DND-41 (cell line): ENCODE data around the gene TPP1.

Experiments used
- ATAC-seq: fragments of 200-7000 bp; cut with Tn5 transposase; 3 replicates; pipeline ENCODE4 v1.9.1; 2021; ENCODE audit warnings: low read depth; ENCODE audit not compliant: insufficient read depth
- DNase-seq: peaks from one replicate; pipeline ENCODE4 v3.0.0-alpha.2; 2020
- H2AFZ ChIP-seq: 2 replicates; pipeline ENCODE4 v1.6.0; 2012; ENCODE audit warnings: low read depth, low read length
- H3K27ac ChIP-seq: 2 replicates; pipeline ENCODE4 v1.5.1; 2012; ENCODE audit warnings: low read length, inconsistent platforms
- H3K27me3 ChIP-seq: fragments of 200-600 bp; sonication (generic); 2 replicates; pipeline ENCODE4 v1.6.0; 2012; ENCODE audit warnings: low read length, mild to moderate bottlenecking, inconsistent platforms; ENCODE audit not compliant: insufficient read depth, poor library complexity
- H3K36me3 ChIP-seq: 2 replicates; pipeline ENCODE4 v1.5.1; 2012; ENCODE audit warnings: low read length, inconsistent platforms; ENCODE audit not compliant: insufficient read depth
- H3K4me1 ChIP-seq: 2 replicates; pipeline ENCODE4 v1.5.1; 2012; ENCODE audit warnings: mild to moderate bottlenecking, low read length; ENCODE audit not compliant: insufficient read depth
- H3K4me2 ChIP-seq: 2 replicates; pipeline ENCODE4 v1.6.0; 2012; ENCODE audit warnings: mild to moderate bottlenecking, moderate library complexity, low read length, inconsistent platforms; ENCODE audit not compliant: insufficient read depth
- H3K4me3 ChIP-seq, 2 experiments: fragments of 200-600 bp in 1 of 2; shearing (Covaris generic) in 1 of 2; 2 replicates each; pipeline ENCODE4 v1.5.1; 2012 to 2016; ENCODE audit warnings: inconsistent platforms in 2 of 2, low read length in 2 of 2, mild to moderate bottlenecking in 2 of 2, low read depth in 1 of 2, moderate library complexity in 1 of 2
- H3K79me2 ChIP-seq: 2 replicates; pipeline ENCODE4 v1.6.0; 2012; ENCODE audit warnings: low read length, inconsistent platforms; ENCODE audit not compliant: insufficient read depth
- H3K9ac ChIP-seq: 2 replicates; pipeline ENCODE4 v1.6.0; 2012; ENCODE audit warnings: low read depth, mild to moderate bottlenecking, inconsistent platforms, low read length, moderate library complexity
- H3K9me3 ChIP-seq: 2 replicates; pipeline ENCODE4 v1.5.1; 2012; ENCODE audit warnings: low read length, moderate library complexity, mild to moderate bottlenecking, inconsistent platforms; ENCODE audit not compliant: insufficient read depth, severe bottlenecking
- H4K20me1 ChIP-seq: 2 replicates; pipeline ENCODE4 v1.6.0; 2012; ENCODE audit warnings: low read length; ENCODE audit not compliant: insufficient read depth
- EZH2 ChIP-seq: IDR thresholded peaks from 3 replicates; pipeline ENCODE4 v1.6.1; 2012; ENCODE audit warnings: borderline replicate concordance, low read depth, mild to moderate bottlenecking, moderate library complexity, low read length, inconsistent platforms; ENCODE audit not compliant: severe bottlenecking
- TF ChIP-seq, protein P1 (sequence below): IDR thresholded peaks from 2 replicates; pipeline ENCODE4 v1.5.1; 2012; ENCODE audit warnings: borderline replicate concordance, low read length, moderate library complexity, mild to moderate bottlenecking; ENCODE audit not compliant: poor library complexity, severe bottlenecking; ENCODE audit errors: extremely low read depth

The TPP1 gene

GRCh38 chr11:6653656-6654055, 34.4 kb upstream of the TPP1 start:
- no peak overlapping the region for H2AFZ ChIP-seq
- H3K36me3 ChIP-seq = no peaks in the 10 kb centered on the region
- DNase-seq (no peak), ATAC-seq (no peak)
- no peaks in the 10 kb centered on the region for H3K4me1 ChIP-seq
- H3K9me3 ChIP-seq = no peaks in the 10 kb centered on the region
- no peak overlapping the region for H3K9ac ChIP-seq
- H3K27me3 ChIP-seq = peaks cover 5% of the 10 kb centered on the region
- no peak overlapping the region for H3K27ac ChIP-seq
- TF ChIP-seq EZH2 = no peak
- TF ChIP-seq, protein P1, sequence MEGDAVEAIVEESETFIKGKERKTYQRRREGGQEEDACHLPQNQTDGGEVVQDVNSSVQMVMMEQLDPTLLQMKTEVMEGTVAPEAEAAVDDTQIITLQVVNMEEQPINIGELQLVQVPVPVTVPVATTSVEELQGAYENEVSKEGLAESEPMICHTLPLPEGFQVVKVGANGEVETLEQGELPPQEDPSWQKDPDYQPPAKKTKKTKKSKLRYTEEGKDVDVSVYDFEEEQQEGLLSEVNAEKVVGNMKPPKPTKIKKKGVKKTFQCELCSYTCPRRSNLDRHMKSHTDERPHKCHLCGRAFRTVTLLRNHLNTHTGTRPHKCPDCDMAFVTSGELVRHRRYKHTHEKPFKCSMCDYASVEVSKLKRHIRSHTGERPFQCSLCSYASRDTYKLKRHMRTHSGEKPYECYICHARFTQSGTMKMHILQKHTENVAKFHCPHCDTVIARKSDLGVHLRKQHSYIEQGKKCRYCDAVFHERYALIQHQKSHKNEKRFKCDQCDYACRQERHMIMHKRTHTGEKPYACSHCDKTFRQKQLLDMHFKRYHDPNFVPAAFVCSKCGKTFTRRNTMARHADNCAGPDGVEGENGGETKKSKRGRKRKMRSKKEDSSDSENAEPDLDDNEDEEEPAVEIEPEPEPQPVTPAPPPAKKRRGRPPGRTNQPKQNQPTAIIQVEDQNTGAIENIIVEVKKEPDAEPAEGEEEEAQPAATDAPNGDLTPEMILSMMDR = no peak
- H3K4me3 ChIP-seq = no peak overlapping the region
- H3K4me2 ChIP-seq = no peak overlapping the region
- no peaks in the 10 kb centered on the region for H3K79me2 ChIP-seq
- no peaks in the 10 kb centered on the region for H4K20me1 ChIP-seq

DNA sequence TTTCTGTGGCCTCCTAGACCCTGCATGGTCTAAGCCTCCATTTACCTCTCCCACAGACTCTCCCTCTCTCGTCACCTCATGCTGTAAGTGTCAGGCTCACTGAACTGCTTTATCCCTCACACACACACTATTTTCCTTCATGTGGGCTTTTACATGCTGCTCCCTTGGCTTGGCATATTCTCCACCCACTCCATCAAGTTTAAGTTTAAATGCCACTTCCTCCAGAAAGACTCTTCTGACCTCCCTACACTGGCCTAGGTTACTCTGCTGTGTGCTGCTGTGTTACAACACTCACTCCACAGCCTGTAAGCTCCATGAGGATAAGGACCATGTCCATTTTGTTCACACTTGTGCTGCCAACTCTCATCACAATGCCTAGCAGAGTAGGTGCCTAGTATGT, 33.9 kb upstream of the TPP1 start:
- no peak for ATAC-seq
- Histone ChIP-seq H3K9me3 (no peaks in the 10 kb centered on the region), H3K9ac (no peak overlapping the region), H3K36me3 (no peaks in the 10 kb centered on the region), H3K27me3 (peaks cover 5% of the 10 kb centered on the region), H4K20me1 (no peaks in the 10 kb centered on the region), H3K79me2 (no peaks in the 10 kb centered on the region), H3K4me1 (no peaks in the 10 kb centered on the region), H3K4me3 (no peak overlapping the region), H3K4me2 (no peak overlapping the region), H2AFZ (no peak overlapping the region), H3K27ac (no peak overlapping the region)
- DNase-seq = no peak
- no peak for TF ChIP-seq EZH2
- TF ChIP-seq, protein P1 = no peak

GRCh38 chr11:6652182-6652581, 33.0 kb upstream of the TPP1 start:
- no peak overlapping the region for H3K9ac ChIP-seq
- DNase-seq (no peak), ATAC-seq (no peak)
- no peaks in the 10 kb centered on the region for H3K9me3 ChIP-seq
- H3K79me2 ChIP-seq = no peaks in the 10 kb centered on the region
- H3K27me3 ChIP-seq = peaks cover 5% of the 10 kb centered on the region
- H3K4me1 ChIP-seq = no peaks in the 10 kb centered on the region
- no peak overlapping the region for H2AFZ ChIP-seq
- H3K27ac ChIP-seq = no peak overlapping the region
- no peak overlapping the region for H3K4me2 ChIP-seq
- H4K20me1 ChIP-seq = no peaks in the 10 kb centered on the region
- H3K36me3 ChIP-seq = no peaks in the 10 kb centered on the region
- H3K4me3 ChIP-seq = no peak overlapping the region
- no peak for TF ChIP-seq EZH2
- TF ChIP-seq, protein P1 = no peak

DNA sequence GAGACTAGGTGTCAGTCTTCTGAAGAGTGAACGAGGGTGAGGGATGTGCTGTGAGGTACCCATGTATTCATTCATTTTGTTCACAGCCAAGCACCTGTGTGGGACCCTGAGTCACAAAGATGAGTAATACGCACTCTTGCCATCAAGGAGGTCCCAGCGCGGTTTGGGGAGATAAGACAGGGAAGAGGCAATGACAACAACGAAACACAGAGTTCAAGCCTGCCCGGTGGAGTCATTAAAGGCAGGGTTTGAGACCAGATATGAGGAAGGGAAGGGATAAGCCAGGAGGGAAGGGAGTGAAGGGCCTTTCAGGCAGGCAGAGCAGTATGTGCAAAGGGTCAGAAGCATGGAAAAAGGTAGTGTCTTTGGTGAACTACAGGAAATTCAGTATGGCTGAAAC, 31.8 kb upstream of the TPP1 start:
- DNase-seq (no peak), ATAC-seq (no peak)
- H3K9me3 ChIP-seq = no peaks in the 10 kb centered on the region
- no peak overlapping the region for H3K27ac ChIP-seq
- H3K4me3 ChIP-seq = no peak overlapping the region
- H3K27me3 ChIP-seq = peaks cover 5% of the 10 kb centered on the region
- no peaks in the 10 kb centered on the region for H3K36me3 ChIP-seq
- peaks cover 5% of the 10 kb centered on the region for H3K4me1 ChIP-seq
- no peaks in the 10 kb centered on the region for H4K20me1 ChIP-seq
- H3K79me2 ChIP-seq = no peaks in the 10 kb centered on the region
- TF ChIP-seq, protein P1 = no peak
- no peak for TF ChIP-seq EZH2
- H3K4me2 ChIP-seq = no peak overlapping the region
- no peak overlapping the region for H2AFZ ChIP-seq
- H3K9ac ChIP-seq = no peak overlapping the region
